Jurkat, Clone E6-1 (cell line): ENCODE data around the gene PTPN20.
A peak's percentile ranks its signal among the peaks of the same experiment; 100 is the strongest.

Experiments used
- DNase-seq: peaks from one replicate; pipeline ENCODE4 v3.0.0-alpha.2; 2011; ENCODE audit warnings: low read depth, low spot score
- H3K4me3 ChIP-seq: 2 replicates; pipeline ENCODE4 v1.5.1; 2011; ENCODE audit warnings: mild to moderate bottlenecking, low read length, control low read depth, moderate library complexity

PTPN20 gene

DNA sequence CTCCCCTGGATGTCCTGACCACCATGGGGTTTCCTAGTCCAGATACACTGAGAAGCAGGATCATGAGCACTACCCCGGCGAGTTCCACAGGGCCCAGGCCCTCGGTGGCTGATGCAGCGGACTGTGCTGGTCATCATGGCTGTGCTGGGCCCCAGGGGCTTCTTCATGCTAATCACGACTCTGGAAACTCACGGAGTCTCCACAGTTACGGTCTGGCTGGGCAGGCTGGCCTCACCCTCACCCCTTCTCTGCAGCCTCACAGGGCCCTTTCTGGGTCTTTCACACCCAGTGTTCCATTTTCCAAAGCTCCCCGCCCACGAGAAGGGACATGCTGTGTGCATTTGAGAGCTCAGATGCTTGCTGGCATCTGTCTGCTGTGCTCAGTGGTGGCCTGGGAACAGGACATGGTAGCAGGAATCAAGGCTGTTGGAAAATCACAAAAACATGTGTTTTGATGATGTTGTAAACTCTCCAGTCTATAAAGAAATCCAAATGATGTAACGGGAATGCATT lies 119.0 kb downstream of the PTPN20 start:
- no peak overlapping the region for H3K4me3 ChIP-seq
- no peak for DNase-seq

DNA sequence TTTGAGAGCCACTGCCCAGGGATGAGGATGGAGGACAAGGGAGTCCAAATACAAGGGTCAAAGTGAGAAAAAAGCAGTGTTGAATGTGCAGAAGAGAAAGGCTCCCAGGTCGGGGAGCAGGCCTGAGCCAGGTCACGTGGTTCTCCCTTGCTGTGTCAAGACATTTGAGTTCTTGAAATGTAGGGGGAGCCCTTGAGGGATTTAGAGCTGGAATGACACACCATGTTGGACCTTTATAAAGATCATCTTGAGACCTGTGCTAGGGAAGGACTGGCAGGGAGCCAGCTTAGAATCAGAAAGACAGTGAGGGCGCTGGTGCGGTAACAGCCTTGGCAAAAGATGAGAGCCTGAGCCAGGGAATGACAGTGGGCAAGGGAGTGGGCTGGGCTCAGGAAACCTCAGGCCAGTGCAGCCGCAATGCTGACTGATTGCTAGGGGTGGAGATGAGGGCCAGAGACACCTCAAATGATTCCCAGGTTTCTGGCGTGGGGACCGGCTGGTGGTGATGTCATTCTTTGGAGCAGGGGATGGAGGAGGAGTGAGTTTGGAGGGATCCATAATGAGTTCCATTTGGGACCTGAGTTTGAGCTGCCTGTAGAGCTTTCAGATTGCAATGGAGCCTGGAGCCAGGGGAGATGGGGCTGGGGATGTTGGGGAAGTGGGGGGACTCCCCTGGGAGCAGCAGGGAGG lies 120.1 kb downstream of the PTPN20 start:
- no peak overlapping the region for H3K4me3 ChIP-seq
- peak; percentile 34 for DNase-seq

- H3K4me3 ChIP-seq = no peak overlapping the region
- DNase-seq = no peak
Measured at GRCh38 chr10:47031901-47032465, 120.8 kb downstream of the PTPN20 start.

DNA sequence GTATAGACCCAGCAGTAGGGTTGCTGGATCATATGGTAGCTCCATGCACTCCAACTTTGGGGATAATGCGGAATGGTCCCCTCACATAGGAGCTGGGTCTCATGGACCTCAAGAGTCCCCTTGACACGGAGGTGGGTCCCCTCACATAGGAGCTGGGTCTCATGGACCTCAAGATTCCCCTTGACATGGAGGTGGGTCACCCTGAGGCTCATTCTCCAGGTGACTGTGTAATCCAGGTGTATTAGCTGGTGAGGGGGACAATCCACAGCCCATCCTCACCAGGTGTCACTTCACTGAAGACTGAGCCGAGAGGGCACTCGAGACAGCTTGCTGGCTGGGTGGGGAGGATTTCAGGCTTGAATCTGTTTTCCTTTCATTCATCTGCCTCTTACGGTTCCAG lies 121.9 kb downstream of the PTPN20 start:
- H3K4me3 ChIP-seq = no peak overlapping the region
- DNase-seq = no peak

DNA sequence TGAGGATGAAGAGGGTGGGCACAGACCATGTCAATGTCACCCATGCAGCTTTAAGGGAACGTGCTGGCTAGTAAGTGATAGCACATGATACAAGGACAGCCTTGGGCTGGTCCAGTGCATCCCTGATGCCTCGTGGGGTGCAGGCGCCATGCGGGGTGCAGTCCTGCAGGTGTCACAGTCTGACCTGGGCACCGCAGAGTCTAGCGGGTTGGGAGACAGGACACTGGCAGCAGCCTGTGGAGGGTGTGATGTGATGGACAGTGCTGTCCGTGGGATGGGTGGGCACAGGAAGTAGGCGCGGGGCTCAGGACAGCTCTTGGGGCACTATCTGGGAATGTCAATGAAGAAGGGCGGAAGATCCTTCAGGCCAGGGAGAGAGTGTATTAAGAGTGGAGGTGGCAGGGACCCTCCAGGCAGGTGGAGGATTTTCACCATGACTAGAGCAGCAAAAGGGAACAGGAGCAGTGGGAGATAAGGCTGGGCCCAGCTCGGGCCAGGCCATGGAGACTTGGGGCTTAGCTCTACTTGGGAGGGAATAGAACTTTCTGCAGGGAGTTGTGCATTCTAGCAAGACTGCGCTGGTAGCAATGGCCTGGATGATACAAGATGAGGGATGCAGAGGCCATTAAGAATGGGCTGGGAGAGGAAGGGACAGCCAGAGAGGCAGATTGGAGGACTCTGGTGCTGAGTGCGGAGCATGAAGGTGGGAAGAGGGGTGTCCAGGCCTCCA lies 122.5 kb downstream of the PTPN20 start:
- no peak for DNase-seq
- H3K4me3 ChIP-seq = no peak overlapping the region

DNA sequence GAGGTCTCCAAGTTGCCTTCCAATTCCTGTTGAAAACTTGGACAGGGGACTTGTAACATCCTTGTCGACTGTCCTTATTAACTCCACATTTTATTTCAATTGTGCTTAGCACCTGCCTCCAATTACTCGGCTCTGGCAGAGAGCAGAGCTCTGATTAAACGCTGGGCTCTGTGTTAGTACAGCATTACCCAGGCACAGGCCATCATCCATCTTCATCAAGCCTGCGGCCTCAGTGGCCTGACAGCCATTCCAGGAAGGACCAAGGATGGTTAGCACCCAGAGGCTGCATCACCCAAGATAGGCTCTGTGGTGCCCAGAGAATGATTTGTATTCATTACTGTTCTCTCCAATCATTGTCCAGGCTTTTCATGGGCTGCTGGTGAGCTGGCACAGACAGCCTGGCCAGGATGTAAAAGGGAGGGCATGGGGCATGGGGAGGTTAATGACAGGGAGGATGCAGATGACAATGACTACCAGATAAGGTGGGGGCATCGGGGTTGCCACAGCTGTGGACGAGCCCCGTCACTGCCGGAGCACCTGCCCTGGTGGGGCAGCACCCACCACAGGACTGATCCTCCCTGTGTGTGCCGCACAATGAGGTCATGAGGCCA lies 123.3 kb downstream of the PTPN20 start:
- no peak overlapping the region for H3K4me3 ChIP-seq
- DNase-seq = no peak

- H3K4me3 ChIP-seq = no peak overlapping the region
- DNase-seq = no peak
Measured at GRCh38 chr10:47035171-47035818, 124.1 kb downstream of the PTPN20 start.

- no peak for DNase-seq
- no peak overlapping the region for H3K4me3 ChIP-seq
Measured at GRCh38 chr10:47035819-47036337, 124.7 kb downstream of the PTPN20 start.

DNA sequence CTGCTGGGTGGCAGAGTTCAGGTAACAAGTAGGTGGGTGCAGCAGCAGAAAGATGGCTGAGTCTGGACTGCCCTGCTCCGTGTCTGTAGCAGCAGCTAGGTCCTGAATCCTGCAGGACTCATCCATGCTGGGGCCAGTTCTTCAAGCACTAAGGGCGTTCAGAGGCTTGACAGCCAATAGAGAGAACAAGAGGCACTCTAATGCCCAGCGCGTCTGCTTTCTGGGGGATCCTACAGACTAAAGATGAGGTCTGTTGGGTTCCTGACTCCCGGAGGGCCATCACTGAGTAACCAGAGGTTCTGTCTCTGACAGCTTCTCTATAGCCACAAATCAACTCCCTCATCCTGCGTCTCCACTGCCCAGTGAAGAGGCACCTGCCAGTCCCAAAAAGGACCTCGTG lies 125.5 kb downstream of the PTPN20 start:
- H3K4me3 ChIP-seq = no peak overlapping the region
- DNase-seq = no peak

GRCh38 chr10:47037654-47038425 lies 126.6 kb downstream of the PTPN20 start:
- no peak overlapping the region for H3K4me3 ChIP-seq
- DNase-seq = no peak

DNA sequence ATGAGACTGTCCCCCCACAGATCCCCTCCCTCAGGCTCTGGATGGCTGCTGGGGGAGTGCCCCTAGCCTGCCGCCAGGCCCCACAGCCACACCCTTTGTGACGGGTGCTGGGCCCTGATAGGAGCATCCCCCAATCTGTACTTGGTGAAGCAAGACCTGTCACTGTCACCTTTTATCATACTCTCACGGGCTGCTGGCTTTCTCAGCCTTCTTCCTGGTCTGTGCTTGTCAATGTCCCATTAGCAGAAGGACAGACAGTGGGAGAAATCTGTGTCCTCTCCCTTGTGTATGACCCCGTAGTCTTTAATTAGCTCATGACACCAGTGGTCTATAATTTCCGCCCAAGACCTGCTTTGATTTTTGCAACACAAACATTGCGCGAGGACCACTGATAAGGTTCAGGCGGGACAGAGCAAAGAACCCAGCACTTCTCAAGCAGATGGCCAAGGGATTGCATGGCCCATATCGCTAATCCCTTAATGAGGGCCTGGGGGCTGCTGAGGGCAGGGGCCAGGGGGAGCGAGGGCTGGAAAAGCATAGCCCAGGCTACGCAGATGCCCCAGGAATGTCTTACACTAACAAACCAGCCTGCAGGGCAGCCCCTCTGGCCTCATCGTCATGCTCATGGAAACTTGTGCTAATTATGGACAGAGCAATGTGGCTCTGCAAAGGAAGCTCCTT lies 127.8 kb downstream of the PTPN20 start:
- no peak overlapping the region for H3K4me3 ChIP-seq
- no peak for DNase-seq

DNA sequence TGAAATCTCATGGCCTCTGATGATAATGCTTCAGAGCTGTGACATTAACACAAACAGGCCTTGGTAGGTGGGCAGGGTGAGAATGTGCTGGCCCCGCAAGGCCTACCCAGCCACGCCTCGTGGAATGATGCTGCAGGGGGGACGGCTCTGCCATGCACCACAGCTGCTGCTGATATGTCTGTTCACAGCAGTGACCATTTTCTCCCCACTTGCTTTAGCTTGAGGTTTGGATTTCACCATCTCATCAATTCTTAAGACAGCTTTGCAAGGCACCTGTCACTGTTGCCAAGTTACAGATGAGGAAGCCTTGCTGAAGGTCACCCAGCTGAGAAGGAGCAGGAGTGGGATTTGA lies 128.3 kb downstream of the PTPN20 start:
- DNase-seq = no peak
- no peak overlapping the region for H3K4me3 ChIP-seq

- DNase-seq = no peak
Measured at GRCh38 chr10:47040041-47040491, 128.8 kb downstream of the PTPN20 start.

DNA sequence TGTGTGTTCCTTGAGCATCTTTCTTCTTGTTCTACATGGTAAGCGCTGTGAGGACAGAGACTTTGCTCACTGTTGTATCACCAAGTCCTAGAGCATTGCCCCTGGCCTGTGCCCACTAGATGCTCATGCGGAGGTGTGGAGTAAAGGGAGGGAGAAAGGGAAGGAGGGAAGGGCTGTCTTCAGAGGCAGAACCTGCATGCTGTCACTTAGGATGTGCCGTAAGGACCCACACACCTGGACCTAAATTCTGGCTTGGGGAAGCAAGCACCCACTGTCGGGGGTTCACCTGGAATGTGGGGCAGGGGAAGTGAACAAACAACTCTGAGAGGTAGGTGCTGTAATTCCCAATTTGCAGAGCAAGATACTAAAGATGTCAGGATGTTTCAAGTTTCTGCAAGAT lies 129.5 kb downstream of the PTPN20 start:
- H3K4me3 ChIP-seq = no peak overlapping the region
- no peak for DNase-seq

More at GRCh38 chr10:47040041-47040491, 128.8 kb downstream of the PTPN20 start:
- H3K4me3 ChIP-seq = no peak overlapping the region

- H3K4me3 ChIP-seq = no peak overlapping the region
- DNase-seq = no peak
Measured at GRCh38 chr10:47041396-47042198, 130.4 kb downstream of the PTPN20 start.

DNA sequence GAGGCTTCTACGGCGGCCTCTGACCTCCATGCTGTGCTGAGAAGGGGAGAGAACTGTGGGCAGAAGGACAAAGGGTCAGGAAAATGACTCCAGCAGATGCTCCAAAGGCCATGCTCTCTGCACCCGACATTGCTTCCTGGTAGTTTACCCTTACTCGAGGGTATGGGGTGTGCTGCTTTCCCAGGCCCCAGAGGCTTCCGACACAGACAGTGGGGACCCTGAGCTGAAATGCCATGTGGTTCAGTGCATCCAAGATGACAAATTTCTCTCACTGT lies 130.9 kb downstream of the PTPN20 start:
- DNase-seq = no peak
- no peak overlapping the region for H3K4me3 ChIP-seq
